T1000 (cell line): ENCODE results near the gene FGF22.
A peak's percentile ranks its signal among the peaks of the same experiment; 100 is the strongest.
"Not testable (repeated sequence)": the region's sequence is repeated elsewhere in the genome, so short reads cannot be mapped to it uniquely, and the experiment has no call there.

ENCODE experiments used
- DNase-seq: peaks from one replicate; lab custom pipeline; 2025; ENCODE audit warnings: mixed read lengths; lab: John Stamatoyannopoulos, UW

FGF22 gene

DNA sequence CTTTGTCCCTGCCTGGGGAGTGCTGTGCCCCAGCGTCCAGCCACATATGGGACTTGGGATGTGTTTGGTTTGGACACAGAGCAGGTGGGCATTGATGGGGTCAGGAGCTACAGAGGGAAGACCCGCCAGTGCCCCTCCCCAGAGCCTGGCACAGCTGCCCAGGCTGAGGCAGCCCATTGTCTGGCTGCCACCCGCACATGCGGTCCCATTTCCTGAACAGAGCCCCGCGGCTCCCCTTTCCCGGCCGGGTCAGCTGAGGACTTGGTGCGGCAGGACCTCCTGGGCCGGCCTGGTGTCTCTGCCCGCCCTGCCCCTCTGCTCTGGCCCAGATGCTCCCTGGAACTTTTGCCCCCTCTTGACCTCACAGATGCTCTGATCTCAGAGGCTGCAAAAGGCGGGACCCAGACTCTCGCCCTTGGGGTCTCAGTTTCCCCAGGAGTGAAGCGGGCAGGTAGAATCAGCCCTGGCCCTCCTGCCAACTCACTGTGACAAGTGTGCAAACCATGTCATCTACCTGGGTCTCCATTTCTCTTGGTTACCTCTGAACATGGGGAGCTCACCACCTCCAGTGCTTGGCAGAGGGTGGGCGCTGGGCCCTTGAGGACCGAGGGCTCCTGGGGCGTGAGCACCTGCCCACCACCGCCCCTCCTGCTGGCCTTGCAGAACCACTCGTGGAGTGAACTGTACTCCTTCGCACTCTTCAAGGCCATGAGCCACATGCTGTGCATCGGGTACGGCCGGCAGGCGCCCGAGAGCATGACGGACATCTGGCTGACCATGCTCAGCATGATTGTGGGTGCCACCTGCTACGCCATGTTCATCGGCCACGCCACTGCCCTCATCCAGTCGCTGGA, 32.2 kb upstream of the FGF22 start:
- no peak for DNase-seq

DNA sequence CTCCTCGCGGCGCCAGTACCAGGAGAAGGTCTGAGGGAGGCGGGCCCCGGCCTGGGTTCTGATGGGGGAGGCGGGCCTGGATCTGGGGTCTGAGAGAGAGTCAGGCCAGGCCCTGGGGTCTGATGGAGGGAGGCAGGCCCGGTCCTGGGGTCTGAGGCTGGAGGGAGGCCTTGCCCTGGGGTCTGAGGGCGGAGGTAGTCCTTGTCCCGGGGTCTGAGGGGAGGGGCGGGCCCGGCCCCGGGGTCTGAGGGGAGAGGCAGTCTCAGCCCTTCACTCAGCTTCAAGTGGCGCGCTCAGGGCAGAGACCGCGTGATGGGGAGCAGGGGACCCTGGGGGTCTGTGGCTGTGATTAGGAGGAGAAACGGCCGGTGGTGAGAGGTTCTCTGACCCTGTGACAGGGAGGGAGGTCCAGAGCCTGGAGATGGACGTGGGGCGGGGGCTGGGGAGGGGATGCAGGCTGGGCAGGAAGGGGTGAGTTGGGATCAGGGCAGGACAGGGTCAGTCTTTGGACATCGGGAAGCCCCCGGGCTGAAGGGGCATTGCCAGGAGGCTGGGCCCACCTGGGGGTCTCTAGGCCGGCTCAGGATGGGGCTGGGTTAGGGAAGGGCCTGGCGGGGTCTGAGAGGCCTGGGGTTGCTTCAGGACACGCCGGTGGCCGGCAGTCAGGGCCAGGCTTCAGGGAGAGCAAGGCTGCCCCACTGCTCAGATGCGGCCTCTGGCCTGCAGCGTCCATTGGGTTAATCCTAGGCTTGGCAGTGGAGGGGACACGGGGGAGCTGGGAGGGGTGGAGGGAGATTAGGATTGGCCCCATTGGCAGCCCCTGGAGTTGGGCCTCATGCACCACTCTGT, 31.3 kb upstream of the FGF22 start:
- no peak for DNase-seq

DNA sequence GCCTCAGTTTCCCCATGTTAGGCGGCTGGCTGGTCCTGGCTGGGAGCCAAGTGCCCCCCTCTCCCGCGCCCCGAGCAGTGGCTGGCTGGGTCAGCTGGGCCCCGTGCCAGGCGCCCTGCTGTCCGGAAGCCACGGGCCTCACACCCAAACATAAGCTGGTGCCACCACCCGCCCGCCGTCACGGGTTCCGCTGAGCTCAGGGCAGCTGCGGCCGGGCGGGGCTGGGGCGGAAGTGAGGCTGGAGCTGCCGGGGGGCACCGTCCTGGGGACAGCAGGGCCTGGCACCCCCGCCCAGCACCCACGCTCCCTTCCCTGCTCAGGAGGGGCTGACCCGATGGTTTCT, 30.7 kb upstream of the FGF22 start:
- no peak for DNase-seq

DNA sequence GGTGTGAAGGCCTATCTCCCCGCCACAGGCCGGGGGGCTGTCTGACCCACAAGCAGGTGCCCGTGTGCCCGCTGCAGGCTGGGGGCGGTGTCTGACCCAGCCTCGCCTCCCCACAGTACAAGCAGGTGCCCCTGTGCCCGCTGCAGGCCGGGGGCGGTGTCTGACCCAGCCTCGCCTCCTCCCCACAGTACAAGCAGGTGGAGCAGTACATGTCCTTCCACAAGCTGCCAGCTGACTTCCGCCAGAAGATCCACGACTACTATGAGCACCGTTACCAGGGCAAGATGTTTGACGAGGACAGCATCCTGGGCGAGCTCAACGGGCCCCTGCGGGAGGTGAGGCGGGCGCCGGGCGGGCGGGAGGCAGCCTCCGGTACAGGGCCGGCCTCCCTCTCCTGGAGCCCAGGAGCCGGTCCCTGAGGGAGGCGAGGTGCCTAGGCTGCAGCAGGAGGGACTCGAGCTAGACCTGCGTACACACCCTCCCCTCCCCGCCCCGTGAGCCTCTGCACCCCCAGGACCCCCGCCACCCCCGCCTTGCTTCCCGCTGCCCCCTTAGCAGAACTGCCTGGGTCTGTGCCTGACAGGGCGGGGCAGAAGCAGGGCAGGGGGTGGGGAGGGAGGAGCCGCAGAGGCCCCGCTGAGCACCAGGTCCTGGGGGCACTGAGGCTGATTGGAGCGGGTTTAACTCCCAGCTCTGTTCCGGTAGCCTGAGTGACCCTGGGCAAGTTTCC, 29.4 kb upstream of the FGF22 start:
- DNase-seq = no peak

DNA sequence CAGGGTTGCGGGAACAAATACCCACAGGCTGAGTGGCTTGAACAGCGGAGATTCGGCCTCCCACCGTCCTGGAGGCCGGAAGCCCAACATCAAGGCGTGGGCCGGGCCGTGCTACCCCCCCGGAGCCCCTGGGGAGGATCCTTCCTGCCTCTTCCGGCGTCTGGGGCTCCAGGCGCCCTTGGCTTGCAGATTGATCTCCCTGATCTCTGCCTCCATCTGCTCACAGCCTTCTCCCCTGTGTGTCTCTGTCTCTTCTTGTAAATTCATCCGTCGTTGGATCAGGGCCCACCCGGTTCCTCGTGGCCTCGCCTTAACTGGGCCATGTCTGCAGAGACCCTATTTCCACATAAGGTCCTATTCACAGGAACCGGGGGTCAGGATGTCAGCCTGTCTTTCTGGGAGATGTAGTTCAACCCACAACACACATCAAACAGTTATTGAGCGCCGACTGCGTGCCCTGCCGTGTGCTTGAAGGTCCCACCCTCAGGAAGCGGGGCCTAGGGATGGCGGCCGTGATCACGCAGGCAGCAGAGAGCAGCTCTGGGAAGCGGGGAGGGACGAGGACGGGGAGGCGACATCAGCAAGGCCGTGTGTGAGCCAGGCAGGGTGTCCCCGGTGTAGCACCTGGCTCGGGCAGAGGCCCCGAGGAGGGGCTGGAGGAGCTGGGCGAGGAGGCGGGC, 28.7 kb upstream of the FGF22 start:
- peak; percentile 91 for DNase-seq

DNA sequence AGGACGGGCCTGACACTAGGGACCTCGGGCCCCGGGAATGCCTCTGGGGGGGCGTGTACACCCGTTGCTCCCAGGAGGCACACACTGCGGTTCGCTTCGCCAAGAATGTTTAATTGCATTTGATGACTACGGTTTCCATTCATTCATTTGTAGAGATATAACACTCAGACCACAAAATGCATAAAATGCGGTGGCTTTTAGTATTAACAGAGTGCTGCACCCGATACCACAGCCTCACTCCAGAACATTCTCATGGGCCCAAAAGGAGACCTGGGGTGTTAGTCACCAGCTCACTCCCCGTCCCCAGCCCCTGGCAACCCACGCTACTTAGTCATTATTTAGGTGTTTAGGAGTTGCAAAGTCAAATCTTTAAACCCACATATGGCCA, 28.2 kb upstream of the FGF22 start:
- DNase-seq = peak; percentile 92

DNA sequence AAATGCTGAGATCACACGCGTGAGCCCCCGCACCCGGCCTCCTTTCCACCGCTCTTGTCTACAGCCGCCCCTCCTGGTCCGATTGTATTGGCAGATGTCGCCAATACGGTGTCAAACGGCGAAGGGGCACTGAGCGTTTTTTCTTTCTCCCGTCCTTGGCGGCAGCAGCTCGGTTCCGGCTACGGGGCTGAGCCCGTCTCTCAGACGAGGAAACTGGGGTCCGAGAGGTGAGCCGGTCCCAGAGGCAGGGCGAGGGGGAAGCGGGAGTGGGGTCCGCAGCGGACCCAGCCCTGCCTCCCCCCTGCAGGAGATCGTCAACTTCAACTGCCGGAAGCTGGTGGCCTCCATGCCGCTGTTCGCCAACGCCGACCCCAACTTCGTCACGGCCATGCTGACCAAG, 26.7 kb upstream of the FGF22 start:
- DNase-seq = no peak

DNA sequence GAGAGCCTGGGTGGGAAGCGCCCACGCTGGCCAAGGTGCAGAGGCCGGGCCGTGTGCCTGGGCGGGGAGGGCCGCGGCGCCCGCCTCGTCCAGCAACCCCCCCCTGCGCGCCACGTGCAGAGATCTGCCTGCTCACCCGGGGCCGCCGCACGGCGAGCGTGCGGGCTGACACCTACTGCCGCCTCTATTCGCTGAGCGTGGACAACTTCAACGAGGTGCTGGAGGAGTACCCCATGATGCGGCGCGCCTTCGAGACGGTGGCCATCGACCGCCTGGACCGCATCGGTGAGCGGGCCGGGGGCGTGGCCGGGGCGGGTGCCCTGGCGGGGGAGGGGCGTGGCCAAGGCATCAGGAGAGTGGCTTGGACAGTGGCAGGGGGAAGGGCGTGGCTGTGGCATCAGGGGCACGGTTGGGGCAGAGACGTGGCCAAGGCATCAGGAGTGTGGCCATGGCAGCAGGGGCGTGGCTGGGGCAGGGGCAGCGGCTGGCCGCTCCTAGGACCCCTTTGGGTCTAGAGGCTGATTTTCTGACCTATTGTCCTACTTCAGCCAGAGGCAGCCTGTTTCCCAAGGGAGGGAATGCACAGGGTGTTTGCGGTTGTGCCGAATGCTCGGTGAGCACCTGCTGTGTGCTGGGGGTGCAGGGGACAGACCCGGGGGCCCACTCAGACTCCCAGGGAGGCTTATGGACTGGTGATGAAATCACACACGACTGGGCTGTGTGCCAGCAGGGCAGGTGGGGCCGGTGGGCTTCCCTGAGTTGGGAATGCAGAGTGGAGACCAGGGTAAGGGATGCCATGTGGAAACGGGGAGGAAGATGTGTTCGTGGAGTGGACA, 25.7 kb upstream of the FGF22 start:
- DNase-seq = no peak

DNA sequence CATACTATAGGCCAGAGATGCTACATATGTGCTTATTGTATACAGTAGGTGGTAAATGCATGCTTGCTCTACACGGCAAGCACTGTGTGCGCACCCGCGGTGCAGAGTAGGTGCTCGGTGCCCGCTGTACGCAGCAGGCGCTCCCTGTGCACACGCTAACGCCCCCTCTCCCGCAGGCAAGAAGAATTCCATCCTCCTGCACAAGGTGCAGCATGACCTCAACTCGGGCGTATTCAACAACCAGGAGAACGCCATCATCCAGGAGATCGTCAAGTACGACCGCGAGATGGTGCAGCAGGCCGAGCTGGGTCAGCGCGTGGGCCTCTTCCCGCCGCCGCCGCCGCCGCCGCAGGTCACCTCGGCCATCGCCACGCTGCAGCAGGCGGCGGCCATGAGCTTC, 24.1 kb upstream of the FGF22 start:
- no peak for DNase-seq

DNA sequence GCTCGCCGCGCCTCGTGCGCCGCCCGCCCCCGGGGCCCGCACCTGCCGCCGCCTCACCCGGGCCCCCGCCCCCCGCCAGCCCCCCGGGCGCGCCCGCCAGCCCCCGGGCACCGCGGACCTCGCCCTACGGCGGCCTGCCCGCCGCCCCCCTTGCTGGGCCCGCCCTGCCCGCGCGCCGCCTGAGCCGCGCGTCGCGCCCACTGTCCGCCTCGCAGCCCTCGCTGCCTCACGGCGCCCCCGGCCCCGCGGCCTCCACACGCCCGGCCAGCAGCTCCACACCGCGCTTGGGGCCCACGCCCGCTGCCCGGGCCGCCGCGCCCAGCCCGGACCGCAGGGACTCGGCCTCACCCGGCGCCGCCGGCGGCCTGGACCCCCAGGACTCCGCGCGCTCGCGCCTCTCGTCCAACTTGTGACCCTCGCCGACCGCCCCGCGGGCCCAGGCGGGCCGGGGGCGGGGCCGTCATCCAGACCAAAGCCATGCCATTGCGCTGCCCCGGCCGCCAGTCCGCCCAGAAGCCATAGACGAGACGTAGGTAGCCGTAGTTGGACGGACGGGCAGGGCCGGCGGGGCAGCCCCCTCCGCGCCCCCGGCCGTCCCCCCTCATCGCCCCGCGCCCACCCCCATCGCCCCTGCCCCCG, 23.5 kb upstream of the FGF22 start:
- DNase-seq = no peak

DNA sequence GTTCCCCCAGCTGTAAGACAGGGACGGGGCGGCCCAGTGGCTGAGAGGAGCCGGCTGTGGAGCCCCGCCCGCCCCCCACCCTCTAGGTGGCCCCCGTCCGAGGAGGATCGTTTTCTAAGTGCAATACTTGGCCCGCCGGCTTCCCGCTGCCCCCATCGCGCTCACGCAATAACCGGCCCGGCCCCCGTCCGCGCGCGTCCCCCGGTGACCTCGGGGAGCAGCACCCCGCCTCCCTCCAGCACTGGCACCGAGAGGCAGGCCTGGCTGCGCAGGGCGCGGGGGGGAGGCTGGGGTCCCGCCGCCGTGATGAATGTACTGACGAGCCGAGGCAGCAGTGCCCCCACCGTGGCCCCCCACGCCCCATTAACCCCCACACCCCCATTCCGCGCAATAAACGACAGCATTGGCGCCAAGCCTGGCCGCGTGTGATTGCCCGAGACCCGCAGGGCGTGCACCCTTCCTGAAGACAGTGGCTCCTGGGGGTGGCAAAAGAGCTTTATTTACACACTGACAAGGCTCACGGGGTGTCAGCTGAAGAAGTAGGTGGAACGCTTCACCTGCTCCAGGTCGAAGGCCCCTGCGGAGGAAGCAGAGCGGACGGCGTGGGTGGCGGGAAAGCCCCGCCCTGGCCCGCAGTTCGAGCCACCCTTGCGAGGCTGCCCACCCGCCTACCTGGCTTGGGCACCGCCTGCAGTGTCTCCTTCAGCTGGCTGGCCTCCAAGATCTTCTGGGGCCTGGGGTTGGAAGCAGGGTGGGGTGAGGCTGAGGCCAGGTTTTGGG, 22.7 kb upstream of the FGF22 start:
- DNase-seq = no peak

DNA sequence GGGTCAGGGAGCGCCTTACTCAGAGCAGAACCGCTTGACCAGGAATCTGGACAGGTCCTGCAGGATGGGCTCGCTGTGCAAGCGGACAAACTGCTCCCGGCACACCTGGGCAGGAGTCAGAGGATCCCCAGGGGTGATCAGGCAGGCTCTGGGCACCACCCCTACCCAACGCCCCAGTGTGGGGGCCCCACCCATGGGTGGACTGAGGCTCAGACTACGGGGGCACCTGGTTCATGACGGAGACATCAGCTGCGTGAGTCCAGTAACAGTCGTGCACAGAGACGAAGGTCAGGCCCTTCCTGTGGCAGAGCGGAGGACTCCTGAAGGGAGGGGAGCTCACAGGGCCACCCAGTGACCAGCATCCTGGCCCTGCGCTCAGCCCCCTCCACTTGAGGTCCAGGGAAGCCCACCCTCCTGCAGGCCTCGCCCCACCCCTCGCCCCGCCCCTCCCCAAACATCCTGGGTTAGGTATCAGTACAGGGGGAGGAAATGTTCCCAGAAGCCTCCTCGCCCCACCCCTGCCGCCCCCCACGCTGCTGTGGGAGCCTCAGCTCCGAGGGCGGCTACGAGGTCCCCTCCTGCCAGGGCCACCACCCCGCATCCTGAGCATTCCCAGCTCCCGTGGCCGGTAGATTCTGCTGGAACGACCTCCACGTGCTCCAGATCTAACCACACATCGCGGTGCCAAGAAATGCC, 22.0 kb upstream of the FGF22 start:
- no peak for DNase-seq

DNA sequence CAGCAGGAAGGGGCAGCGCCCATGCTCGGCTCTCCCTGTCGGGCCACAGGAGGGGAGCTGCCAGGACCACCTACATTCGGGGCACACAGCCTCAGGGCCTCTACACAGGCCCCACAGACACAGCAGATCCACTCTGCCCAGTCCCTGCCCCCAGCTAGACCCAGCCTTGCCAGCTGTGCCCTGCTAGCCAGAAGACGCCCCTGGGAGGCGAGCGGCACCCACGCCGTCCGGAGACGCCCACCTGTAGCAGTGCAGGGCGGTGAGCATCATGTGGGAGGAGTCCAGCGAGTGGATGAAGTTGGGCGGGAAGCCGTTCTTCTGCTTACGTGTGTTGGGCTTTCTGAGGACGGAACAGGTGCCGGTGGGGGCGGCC, 21.4 kb upstream of the FGF22 start:
- DNase-seq = no peak

DNA sequence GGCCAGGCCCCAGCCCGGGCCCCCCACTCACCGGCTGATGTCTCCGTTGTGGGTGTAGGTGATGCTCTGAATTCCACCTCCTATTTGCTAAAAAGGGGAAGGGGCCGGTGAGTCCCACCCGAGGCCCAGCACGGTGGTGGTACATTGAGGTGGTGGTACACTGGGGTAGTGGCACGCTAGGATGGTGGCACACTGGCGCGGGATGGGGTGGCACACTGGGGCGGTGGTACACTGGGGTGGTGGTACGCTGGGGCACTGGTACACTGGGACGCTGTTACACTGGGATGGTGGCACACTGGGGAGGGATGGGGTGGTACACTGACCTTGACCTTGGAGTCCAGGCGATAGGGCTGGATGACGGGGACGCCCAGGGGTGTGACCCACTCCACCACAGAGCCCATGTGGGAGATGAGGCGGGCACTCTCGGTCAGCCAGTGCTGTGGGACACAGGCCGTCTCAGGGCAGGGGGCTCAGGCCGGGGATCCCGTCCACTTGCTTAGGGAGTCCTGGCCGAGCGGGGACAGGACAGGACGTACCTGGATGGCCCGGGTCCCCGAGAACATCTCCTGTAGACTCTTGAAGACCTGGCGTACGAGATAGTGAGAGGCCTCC, 20.9 kb upstream of the FGF22 start:
- DNase-seq = no peak

DNA sequence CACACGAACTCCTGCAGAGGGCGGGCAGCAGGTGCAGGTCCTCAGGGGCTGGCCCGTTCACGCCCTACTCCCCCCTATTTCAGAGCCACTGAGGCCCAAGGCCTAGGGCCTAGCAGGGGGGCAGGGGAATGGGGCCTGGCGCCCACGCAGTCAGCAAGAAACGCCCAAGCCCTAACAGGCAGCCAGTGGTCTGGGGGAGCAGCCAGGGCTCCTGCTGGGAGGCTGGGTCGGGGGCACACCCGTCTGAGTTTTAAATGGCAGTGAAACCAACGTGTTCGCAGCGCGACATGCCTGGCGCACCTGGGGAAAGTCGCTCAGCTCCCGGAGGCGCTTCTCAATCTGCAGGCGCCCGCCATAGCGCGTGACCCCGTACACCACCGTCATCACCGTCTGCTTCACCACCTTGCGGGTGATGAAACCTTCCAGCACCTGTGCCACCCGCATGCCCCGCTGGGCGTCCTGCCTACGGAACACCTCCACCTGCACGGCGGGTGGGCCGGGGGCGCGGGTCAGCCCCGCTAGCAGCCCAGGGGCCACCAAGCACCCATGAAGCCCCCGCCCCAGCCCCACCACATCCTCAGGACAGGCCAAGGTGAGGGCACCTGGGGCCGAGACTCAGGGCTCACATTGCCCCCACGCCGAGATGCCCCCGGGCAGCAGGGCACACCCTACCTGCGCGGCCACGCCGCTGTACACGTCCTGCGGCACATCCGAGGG, 20.2 kb upstream of the FGF22 start:
- DNase-seq = no peak

DNA sequence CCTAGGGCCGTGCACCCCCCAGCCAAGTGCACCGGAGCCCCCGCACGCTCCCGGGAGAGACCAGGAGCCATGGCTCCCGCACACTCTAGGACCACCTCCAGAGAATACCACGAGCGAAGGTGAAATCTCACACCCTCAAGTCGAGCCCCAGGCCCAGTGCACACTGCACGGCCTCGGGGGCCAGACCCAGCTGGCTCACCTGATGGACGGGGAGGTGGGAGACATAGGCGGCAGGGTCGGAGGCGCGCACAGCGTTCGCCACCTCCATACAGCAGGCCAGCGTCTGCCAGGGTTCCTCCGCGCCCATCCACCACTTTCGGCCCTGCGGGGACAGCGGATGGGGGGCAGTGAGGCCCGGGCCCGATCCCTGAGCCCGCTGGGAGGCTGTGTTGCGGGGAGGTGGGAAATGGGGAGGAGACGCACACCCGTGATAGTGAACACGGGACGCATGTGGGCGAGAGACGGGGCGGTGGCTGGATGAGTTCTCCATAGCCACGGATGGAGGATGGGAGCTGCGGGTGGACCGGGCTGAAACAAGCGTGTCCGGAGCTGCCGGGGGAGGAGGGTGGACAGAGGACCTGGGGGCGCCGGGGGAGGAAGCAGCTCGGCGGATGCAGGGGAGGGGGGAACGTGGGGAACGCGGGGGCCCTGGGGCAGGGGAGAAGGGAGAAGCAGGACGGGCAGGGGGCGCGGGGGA, 19.4 kb upstream of the FGF22 start:
- no peak for DNase-seq

DNA sequence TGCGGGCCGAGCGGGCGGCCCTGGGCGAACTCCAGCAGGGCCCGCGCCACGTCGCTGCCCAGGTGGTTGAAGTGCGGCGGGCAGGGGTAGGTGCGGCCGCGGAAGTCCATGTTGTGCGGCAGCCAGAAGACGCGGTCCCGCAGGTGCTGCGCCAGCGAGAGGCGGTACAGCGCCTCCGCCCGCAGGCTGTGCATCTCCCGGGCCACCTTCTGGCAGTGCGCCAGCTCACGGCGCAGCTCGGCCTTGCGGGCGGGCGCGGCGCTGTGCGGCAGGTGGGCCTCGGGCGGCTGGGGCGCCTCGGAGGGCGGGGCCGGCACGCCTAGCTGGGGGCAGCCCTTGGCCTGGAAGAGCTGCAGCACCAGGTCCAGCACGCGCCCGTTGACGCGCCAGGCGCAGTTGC, 18.5 kb upstream of the FGF22 start:
- not testable (repeated sequence) for DNase-seq

DNA sequence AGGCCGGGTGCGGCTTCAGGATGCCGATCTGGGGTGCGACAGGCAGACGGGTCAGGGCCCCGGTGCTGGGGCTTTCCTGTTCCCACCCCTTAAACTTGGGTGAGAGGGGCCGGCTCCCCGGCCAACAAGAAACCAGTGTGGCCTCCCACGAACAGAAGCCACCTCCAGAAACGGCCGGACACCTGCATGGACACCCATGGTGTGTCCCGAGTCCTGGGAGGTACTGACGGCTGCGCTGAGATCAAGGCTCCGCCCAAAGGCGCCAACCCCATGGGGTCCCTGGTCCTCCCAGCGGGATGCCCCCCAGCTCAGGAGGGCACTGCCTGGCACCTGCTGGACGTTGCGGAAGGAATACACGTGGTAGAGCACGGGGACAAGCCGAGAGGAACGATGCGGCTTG, 17.9 kb upstream of the FGF22 start:
- no peak for DNase-seq
